Purkinje cell (primary cell): ENCODE results near the gene DKK1. TPM values are rescaled to one million over a fixed set of nuclear protein-coding genes. Genes with fewer than 3 reads are reported as not detected.

Experiments
- polyA plus RNA-seq: library from polyadenylated mRNA; unstranded; fragments of >200 nt; fragmentation: Nextera tagmentation; gene quantifications from 2 replicates; pipeline ENCODE4 v1.2.1, GENCODE V29; 2014

The DKK1 gene
- polyA plus RNA-seq: 1.2 TPM in 1 of 2 replicates, not detected in the other

DNA sequence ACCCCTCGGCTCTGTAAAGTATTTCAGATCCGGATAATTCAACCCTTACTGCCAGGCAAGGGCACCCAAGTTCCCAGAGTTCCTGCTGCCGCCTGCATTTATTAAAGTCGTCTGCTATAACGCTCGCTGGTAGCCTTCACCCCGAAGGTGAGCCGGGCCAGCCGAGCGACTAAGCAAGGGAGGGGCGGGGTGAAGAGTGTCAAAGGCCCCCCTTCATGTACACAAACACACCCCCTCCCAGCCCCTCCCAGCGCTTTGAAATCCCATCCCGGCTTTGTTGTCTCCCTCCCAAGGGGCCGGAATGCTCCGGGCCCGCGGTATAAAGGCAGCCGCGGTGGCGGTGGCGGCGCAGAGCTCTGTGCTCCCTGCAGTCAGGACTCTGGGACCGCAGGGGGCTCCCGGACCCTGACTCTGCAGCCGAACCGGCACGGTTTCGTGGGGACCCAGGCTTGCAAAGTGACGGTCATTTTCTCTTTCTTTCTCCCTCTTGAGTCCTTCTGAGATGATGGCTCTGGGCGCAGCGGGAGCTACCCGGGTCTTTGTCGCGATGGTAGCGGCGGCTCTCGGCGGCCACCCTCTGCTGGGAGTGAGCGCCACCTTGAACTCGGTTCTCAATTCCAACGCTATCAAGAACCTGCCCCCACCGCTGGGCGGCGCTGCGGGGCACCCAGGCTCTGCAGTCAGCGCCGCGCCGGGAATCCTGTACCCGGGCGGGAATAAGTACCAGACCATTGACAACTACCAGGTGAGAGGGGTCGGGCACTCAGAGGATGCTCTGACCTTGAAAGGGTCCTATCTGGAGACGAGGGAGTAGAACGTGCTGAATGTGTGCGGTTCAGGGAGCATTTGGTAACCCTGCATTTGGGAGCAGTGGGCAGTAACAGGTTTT is at the start of gene DKK1:
Gene DKK1, plus strand, starts transcription at position 349 of the 889 bp plus-strand sequence. Its CDS starts 154 bp downstream, at position 503.

